GM12864 (cell line): Measurements from ENCODE around the gene GHRL.
"Not testable (repeated sequence)": the region's sequence is repeated elsewhere in the genome, so short reads cannot be mapped to it uniquely, and the experiment has no call there.

Experiments
- DNase-seq: peaks from one replicate; pipeline ENCODE4 v3.0.0-alpha.2; 2011; ENCODE audit warnings: low read depth
- H3K4me3 ChIP-seq: 2 replicates; pipeline ENCODE4 v1.5.1; 2011; ENCODE audit warnings: mild to moderate bottlenecking, low read depth, low read length, control low read depth
- CTCF ChIP-seq: IDR thresholded peaks from 2 replicates; pipeline ENCODE4 v1.5.1; 2011; ENCODE audit warnings: low read depth, mild to moderate bottlenecking, moderate library complexity, low read length, control low read depth, inconsistent platforms; ENCODE audit errors: missing control alignments

GHRL gene

GRCh38 chr3:10269443-10269842 lies 23.3 kb downstream of the GHRL start:
- TF ChIP-seq CTCF = no peak
- no peak for DNase-seq
- H3K4me3 ChIP-seq = no peak overlapping the region

- H3K4me3 ChIP-seq = no peak overlapping the region
- no peak for DNase-seq
- no peak for TF ChIP-seq CTCF
Observed at GRCh38 chr3:10268930-10269329, 23.8 kb downstream of the GHRL start.

- TF ChIP-seq CTCF = no peak
- no peak for DNase-seq
- H3K4me3 ChIP-seq = no peak overlapping the region
Observed at GRCh38 chr3:10268116-10268515, 24.6 kb downstream of the GHRL start.

GRCh38 chr3:10266936-10267335 lies 25.8 kb downstream of the GHRL start:
- DNase-seq, H3K4me3 ChIP-seq: not testable (repeated sequence)

- no peak for DNase-seq
- TF ChIP-seq CTCF = no peak
- H3K4me3 ChIP-seq = no peak overlapping the region
Observed at GRCh38 chr3:10265833-10266232, 26.9 kb downstream of the GHRL start.

GRCh38 chr3:10263646-10264363 lies 28.9 kb downstream of the GHRL start:
- TF ChIP-seq CTCF = peak; percentile 58
- no peak for DNase-seq
- H3K4me3 ChIP-seq = no peak overlapping the region

GRCh38 chr3:10262027-10262426 lies 30.7 kb downstream of the GHRL start:
- no peak for TF ChIP-seq CTCF
- no peak for DNase-seq
- no peak overlapping the region for H3K4me3 ChIP-seq

- H3K4me3 ChIP-seq = no peak overlapping the region
- DNase-seq = no peak
- no peak for TF ChIP-seq CTCF
Observed at GRCh38 chr3:10260211-10260701, 32.5 kb downstream of the GHRL start.
